K562 (cell line): Measurements from ENCODE around the gene SSR2. TPM values are rescaled to one million over a fixed set of nuclear protein-coding genes. Genes with fewer than 3 reads are reported as not detected.

Source experiments
- ARID1B ChIP-seq: fragments of 450-650 bp; IDR thresholded peaks from 2 replicates; pipeline ENCODE4 v1.6.1; 2016; ENCODE audit warnings: antibody characterized with exemption, mild to moderate bottlenecking, inconsistent platforms
- CTBP1 ChIP-seq: fragments of 450-650 bp; IDR thresholded peaks from 2 replicates; pipeline ENCODE4 v1.6.1; 2016; ENCODE audit warnings: borderline replicate concordance
- CTCF ChIP-seq, 3 experiments: IDR thresholded peaks in 2 of 3; conservative IDR thresholded peaks in 1 of 3; 2 replicates each; pipeline ENCODE4 v1.5.1; 2011 to 2012; ENCODE audit warnings: low read length in 3 of 3, mild to moderate bottlenecking in 3 of 3, control low read depth in 2 of 3, improper control_type of control experiment in 1 of 3, inconsistent platforms in 1 of 3, low read depth in 1 of 3, mixed read lengths in 1 of 3, moderate library complexity in 1 of 3; ENCODE audit not compliant: insufficient read depth in 2 of 3
- FOXA3 ChIP-seq, 2 experiments: fragments of 450-650 bp in 1 of 2; sonication (generic) in 1 of 2; formaldehyde crosslinking; IDR thresholded peaks in 1 of 2; conservative IDR thresholded peaks in 1 of 2; 2 replicates each; pipeline versions ENCODE4 v1.4.0 to v1.8.0; 2020 to 2022; ENCODE audit warnings: mild to moderate bottlenecking in 2 of 2, missing genetic modification reagents in 1 of 2
- NR2C1 ChIP-seq, 2 experiments: fragments of 450-650 bp; IDR thresholded peaks; 2 replicates each; pipeline ENCODE4 v1.6.1; 2017; ENCODE audit warnings: mild to moderate bottlenecking in 2 of 2, antibody characterized with exemption in 1 of 2, inconsistent platforms in 1 of 2, missing compliant biosample characterization in 1 of 2, missing genetic modification characterization in 1 of 2
- ZNF384 ChIP-seq: IDR thresholded peaks from 2 replicates; pipeline ENCODE4 v1.6.1; 2012; ENCODE audit warnings: low read depth, low read length, improper control_type of control experiment
- ZNF592 ChIP-seq: fragments of 450-650 bp; IDR thresholded peaks from 2 replicates; pipeline ENCODE4 v1.6.1; 2017; ENCODE audit warnings: antibody characterized with exemption, mild to moderate bottlenecking
- polyA plus RNA-seq, 8 experiments: library from polyadenylated mRNA; depleted of rRNA in 4 of 8; stranded (reverse) in 5 of 8; unstranded in 3 of 8; fragments of >200 nt; fragmentation: Nextera tagmentation in 2 of 8; fragmentation: Illumina TruSeq in 1 of 8; extraction: Ambion mirVana in 2 of 8; extraction: Trizol in 1 of 8; gene quantifications; 2 replicates each; pipeline versions ENCODE4 v1.2.1 to v1.2.3, GENCODE V29; 2011 to 2014; ENCODE audit warnings: inconsistent platforms in 1 of 8, missing spikeins in 1 of 8
- total RNA-seq, 7 experiments: library from RNA; depleted of rRNA in 6 of 7; stranded (reverse); fragments of >200 nt in 6 of 7; fragmentation: Illumina TruSeq in 2 of 7; extraction: Trizol in 2 of 7; gene quantifications; 2 replicates each; pipeline versions ENCODE4 v1.2.1 to v1.2.3, GENCODE V29; 2011 to 2021; ENCODE audit warnings: low replicate concordance in 1 of 7

SSR2 gene
- total and polyA plus RNA-seq, 9 of the 15 experiments (the other 6 are each of a cell fraction or from before 2014, with no cell fraction given): 161 to 411 (median 240) TPM

- TF ChIP-seq ZNF592 (peak; percentile 68; the same call in 1 of the 2 replicates), CTBP1 (peak; percentile 61; the same call in 1 of the 2 replicates), FOXA3 (CRISPR knock-in tag; conservative IDR thresholded peaks at IDR 0.05 in 1 of 2, IDR thresholded peaks at IDR 0.05 in 1 of 2) (no peak), ZNF384 (peak; percentile 36; the same call in 1 of the 2 replicates), CTCF (IDR thresholded peaks at IDR 0.05 in 2 of 3, conservative IDR thresholded peaks at IDR 0.05 in 1 of 3; ENCODE audit: insufficient read depth in 2 of 3, low read depth in 1 of 3, low read length in 3 of 3) (peak in 2 of 3 experiments; percentile 5 to 25; a peak in 2 of 6 replicates), NR2C1 (IDR thresholded peaks at IDR 0.05) (peak; percentile 20; the same call in 1 of the 2 replicates), NR2C1 (tag; IDR thresholded peaks at IDR 0.05) (no peak), ARID1B (peak; percentile 41; the same call in 1 of the 2 replicates)
Observed at GRCh38 chr1:156001662-156002171, 19.0 kb downstream of the SSR2 start (continued).
